ENCODE data around the gene RABL2A.
"Not testable (repeated sequence)": the region's sequence is repeated elsewhere in the genome, so short reads cannot be mapped to it uniquely, and the experiment has no call there.

RABL2A gene

GRCh38 chr2:113626616-113627330, at the start of gene RABL2A:
Gene RABL2A, plus strand, starts transcription at chr2:113627266. Its CDS starts 1,341 bp downstream, at chr2:113628607.
- peak; percentile 83 to 92 (median 90) for DNase-seq

GRCh38 chr2:113578508-113578907, 48.6 kb upstream of the RABL2A start:
- DNase-seq, result not testable (repeated sequence)

- DNase-seq, result not testable (repeated sequence)
Measured at GRCh38 chr2:113582473-113582872, 44.6 kb upstream of the RABL2A start.

- DNase-seq, result peak; percentile 73 to 91 (median 81)
Measured at GRCh38 chr2:113583521-113584225, 43.4 kb upstream of the RABL2A start.

- DNase-seq, result peak in 2 of 3 donors; percentile 4 to 18
Measured at GRCh38 chr2:113584311-113585092, 42.6 kb upstream of the RABL2A start.

GRCh38 chr2:113587201-113587600, 39.9 kb upstream of the RABL2A start:
- DNase-seq, result peak; percentile 58 to 75 (median 64)

- DNase-seq, result not testable (repeated sequence)
Measured at GRCh38 chr2:113589591-113589990, 37.5 kb upstream of the RABL2A start.

GRCh38 chr2:113591926-113592325, 35.1 kb upstream of the RABL2A start:
- DNase-seq, result peak in 1 of 3 donors; percentile 18

- DNase-seq, result not testable (repeated sequence)
Measured at GRCh38 chr2:113593280-113593679, 33.8 kb upstream of the RABL2A start.

GRCh38 chr2:113595725-113596124, 31.3 kb upstream of the RABL2A start:
- not testable (repeated sequence) for DNase-seq

GRCh38 chr2:113597164-113597563, 29.9 kb upstream of the RABL2A start:
- not testable (repeated sequence) for DNase-seq

- DNase-seq, result peak in 1 of 3 donors; percentile 18
Measured at GRCh38 chr2:113597572-113597971, 29.5 kb upstream of the RABL2A start.

- not testable (repeated sequence) for DNase-seq
Measured at GRCh38 chr2:113598180-113598579, 28.9 kb upstream of the RABL2A start.

- not testable (repeated sequence) for DNase-seq
Measured at GRCh38 chr2:113598738-113599137, 28.3 kb upstream of the RABL2A start.

- DNase-seq, result not testable (repeated sequence)
Measured at GRCh38 chr2:113599208-113599607, 27.9 kb upstream of the RABL2A start.

GRCh38 chr2:113602040-113602769, 24.9 kb upstream of the RABL2A start:
- peak; percentile 52 to 88 (median 65) for DNase-seq

- DNase-seq, result no peak
Measured at GRCh38 chr2:113602869-113603466, 24.1 kb upstream of the RABL2A start.

- peak; percentile 92 to 94 (median 94) for DNase-seq
Measured at GRCh38 chr2:113603467-113604084, 23.5 kb upstream of the RABL2A start.

GRCh38 chr2:113604085-113604477, 23.0 kb upstream of the RABL2A start:
- peak; percentile 93 to 94 (median 93) for DNase-seq

GRCh38 chr2:113604661-113605060, 22.4 kb upstream of the RABL2A start:
- DNase-seq, result not testable (repeated sequence)

GRCh38 chr2:113606036-113606435, 21.0 kb upstream of the RABL2A start:
- not testable (repeated sequence) for DNase-seq

Data from suppressor macrophage treated with lipopolysaccharide for 1 hour (primary cell).